Astrocyte (in vitro differentiated cells and primary cell): Measurements from ENCODE around the gene AHSA1. TPM values are rescaled to one million over a fixed set of nuclear protein-coding genes. Genes with fewer than 3 reads are reported as not detected.

Experiments
- DNase-seq: peaks from one replicate; pipeline ENCODE4 v3.0.0-alpha.2; 2010; ENCODE audit warnings: low read depth
- FAIRE-seq: peaks from 2 replicates; lab custom pipeline; 2011; peaks lifted over from hg19 to GRCh38; lab: Jason Lieb, UNC
- H2AFZ ChIP-seq: 2 replicates; pipeline ENCODE4 v1.6.0; 2012; ENCODE audit warnings: low read depth, low read length, inconsistent platforms
- H3K27ac ChIP-seq: 2 replicates; pipeline ENCODE4 v1.5.1; 2011; ENCODE audit warnings: low read depth, low read length, inconsistent platforms
- H3K27me3 ChIP-seq: 2 replicates; pipeline ENCODE4 v1.6.0; 2011; ENCODE audit warnings: low read length, inconsistent platforms; ENCODE audit not compliant: insufficient read depth
- H3K36me3 ChIP-seq: 2 replicates; pipeline ENCODE4 v1.5.1; 2011; ENCODE audit warnings: low read length, inconsistent platforms; ENCODE audit not compliant: insufficient read depth
- H3K4me1 ChIP-seq: 2 replicates; pipeline ENCODE4 v1.5.1; 2011; ENCODE audit warnings: low read length, inconsistent platforms; ENCODE audit not compliant: insufficient read depth
- H3K4me2 ChIP-seq: 2 replicates; pipeline ENCODE4 v1.6.0; 2012; ENCODE audit warnings: low read length, inconsistent platforms
- H3K4me3 ChIP-seq: 2 replicates; pipeline ENCODE4 v1.5.1; 2011; ENCODE audit warnings: low read depth, mild to moderate bottlenecking, low read length, inconsistent platforms; ENCODE audit not compliant: insufficient read depth
- H3K79me2 ChIP-seq: 2 replicates; pipeline ENCODE4 v1.6.0; 2012; ENCODE audit warnings: mild to moderate bottlenecking, low read length, inconsistent platforms; ENCODE audit not compliant: insufficient read depth
- H3K9ac ChIP-seq: 2 replicates; pipeline ENCODE4 v1.6.0; 2012; ENCODE audit warnings: mild to moderate bottlenecking, low read length, inconsistent platforms
- H3K9me3 ChIP-seq: 2 replicates; pipeline ENCODE4 v1.5.1; 2012; ENCODE audit warnings: low read depth, mild to moderate bottlenecking, low read length, inconsistent platforms; ENCODE audit not compliant: insufficient read depth
- H4K20me1 ChIP-seq: 2 replicates; pipeline ENCODE4 v1.6.0; 2012; ENCODE audit warnings: low read length, inconsistent platforms; ENCODE audit not compliant: insufficient read depth
- H3K27ac Mint-ChIP-seq: one replicate; pipeline ENCODE4 v1.8.0; 2021; ENCODE audit warnings: mild to moderate bottlenecking, mixed read lengths; ENCODE audit not compliant: unreplicated experiment
- H3K27me3 Mint-ChIP-seq: one replicate; pipeline ENCODE4 v1.8.0; 2021; ENCODE audit warnings: low read depth, mixed read lengths; ENCODE audit not compliant: unreplicated experiment
- H3K36me3 Mint-ChIP-seq: one replicate; pipeline ENCODE4 v1.8.0; 2021; ENCODE audit warnings: low read depth, mixed read lengths; ENCODE audit not compliant: unreplicated experiment
- H3K4me1 Mint-ChIP-seq: one replicate; pipeline ENCODE4 v1.8.0; 2021; ENCODE audit warnings: low read depth, mixed read lengths; ENCODE audit not compliant: unreplicated experiment
- H3K4me3 Mint-ChIP-seq: one replicate; pipeline ENCODE4 v1.8.0; 2021; ENCODE audit warnings: mild to moderate bottlenecking, moderate library complexity, mixed read lengths; ENCODE audit not compliant: unreplicated experiment
- H3K9me3 Mint-ChIP-seq: one replicate; pipeline ENCODE4 v1.8.0; 2021; ENCODE audit warnings: mild to moderate bottlenecking, mixed read lengths; ENCODE audit not compliant: unreplicated experiment
- EZH2 ChIP-seq: IDR thresholded peaks from 2 replicates; pipeline ENCODE4 v1.6.1; 2012; ENCODE audit warnings: mild to moderate bottlenecking, low read length, inconsistent platforms; ENCODE audit not compliant: insufficient read depth
- total RNA-seq: library from RNA; stranded (reverse); gene quantifications from 2 replicates; pipeline ENCODE4 v1.2.1, GENCODE V29; 2021
- TF ChIP-seq, protein P1 (sequence below): IDR thresholded peaks from 2 replicates; pipeline ENCODE4 v1.5.1; 2011; ENCODE audit warnings: low read depth, mild to moderate bottlenecking, inconsistent platforms, low read length, moderate library complexity; ENCODE audit not compliant: insufficient read depth

AHSA1 gene
- total RNA-seq, 1 donor from 2014 or later = 157 TPM

DNA sequence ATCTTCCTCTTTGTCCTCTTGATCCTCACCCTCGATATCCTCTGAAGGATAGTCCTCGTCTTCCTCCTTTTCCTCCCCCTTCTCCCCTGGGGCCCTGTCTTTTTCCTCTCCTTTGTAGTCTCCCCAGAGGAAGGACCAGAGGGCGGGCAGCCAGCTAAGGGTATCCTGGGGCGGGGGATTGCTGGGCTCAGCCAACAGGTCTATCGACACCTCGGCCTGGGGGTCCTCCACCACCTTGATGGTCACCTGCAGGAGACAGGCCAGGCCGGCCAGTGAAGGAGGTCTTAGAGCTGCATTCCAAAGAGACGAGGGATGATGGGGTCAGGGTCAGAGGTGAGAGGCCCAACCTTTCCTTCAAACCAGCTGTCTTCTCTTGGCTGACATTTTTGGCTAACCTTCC lies 24.5 kb downstream of the AHSA1 start:
- Histone ChIP-seq H4K20me1 (no peaks in the 10 kb centered on the region), H3K9ac (no peak overlapping the region), H2AFZ (no peak overlapping the region), H3K27me3 (no peaks in the 10 kb centered on the region), H3K4me2 (no peak overlapping the region), H3K27ac (no peak overlapping the region), H3K79me2 (no peaks in the 10 kb centered on the region), H3K4me3 (no peak overlapping the region), H3K9me3 (no peaks in the 10 kb centered on the region), H3K4me1 (peaks cover 5% of the 10 kb centered on the region), H3K36me3 (no peaks in the 10 kb centered on the region)
- Mint-ChIP-seq H3K27ac (no peak overlapping the region), H3K36me3 (peaks cover 1% of the 10 kb centered on the region), H3K27me3 (peaks cover 5% of the 10 kb centered on the region), H3K4me3 (no peak overlapping the region), H3K9me3 (peaks cover 2% of the 10 kb centered on the region), H3K4me1 (peaks cover 10% of the 10 kb centered on the region)
- TF ChIP-seq EZH2 = no peak
- TF ChIP-seq, protein P1, sequence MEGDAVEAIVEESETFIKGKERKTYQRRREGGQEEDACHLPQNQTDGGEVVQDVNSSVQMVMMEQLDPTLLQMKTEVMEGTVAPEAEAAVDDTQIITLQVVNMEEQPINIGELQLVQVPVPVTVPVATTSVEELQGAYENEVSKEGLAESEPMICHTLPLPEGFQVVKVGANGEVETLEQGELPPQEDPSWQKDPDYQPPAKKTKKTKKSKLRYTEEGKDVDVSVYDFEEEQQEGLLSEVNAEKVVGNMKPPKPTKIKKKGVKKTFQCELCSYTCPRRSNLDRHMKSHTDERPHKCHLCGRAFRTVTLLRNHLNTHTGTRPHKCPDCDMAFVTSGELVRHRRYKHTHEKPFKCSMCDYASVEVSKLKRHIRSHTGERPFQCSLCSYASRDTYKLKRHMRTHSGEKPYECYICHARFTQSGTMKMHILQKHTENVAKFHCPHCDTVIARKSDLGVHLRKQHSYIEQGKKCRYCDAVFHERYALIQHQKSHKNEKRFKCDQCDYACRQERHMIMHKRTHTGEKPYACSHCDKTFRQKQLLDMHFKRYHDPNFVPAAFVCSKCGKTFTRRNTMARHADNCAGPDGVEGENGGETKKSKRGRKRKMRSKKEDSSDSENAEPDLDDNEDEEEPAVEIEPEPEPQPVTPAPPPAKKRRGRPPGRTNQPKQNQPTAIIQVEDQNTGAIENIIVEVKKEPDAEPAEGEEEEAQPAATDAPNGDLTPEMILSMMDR = no peak
- DNase-seq (no peak), FAIRE-seq (no peak)

DNA sequence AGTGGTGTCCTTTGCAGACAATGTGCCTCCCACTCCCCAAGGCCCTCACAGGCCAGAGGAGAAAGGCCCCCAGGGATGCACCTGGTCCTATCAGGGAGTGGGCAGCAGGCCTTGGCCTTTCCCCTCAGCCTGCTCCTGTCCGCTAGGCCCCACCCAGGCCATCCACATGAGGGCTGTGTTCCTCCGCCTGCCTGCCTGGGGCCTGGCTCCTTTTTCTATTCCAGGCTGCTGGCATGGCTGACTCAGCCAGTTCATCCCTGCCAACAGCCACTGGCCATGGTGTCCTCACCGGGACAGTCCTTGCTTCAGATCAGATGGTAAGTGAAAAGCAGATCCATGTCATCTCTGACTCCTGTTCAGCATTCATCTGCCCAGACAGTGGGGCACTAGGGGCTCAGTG lies 27.4 kb downstream of the AHSA1 start:
- Histone ChIP-seq H2AFZ (peak overlapping the region; percentile 24), H3K79me2 (no peaks in the 10 kb centered on the region), H3K36me3 (no peaks in the 10 kb centered on the region), H3K9me3 (no peaks in the 10 kb centered on the region), H3K27ac (no peak overlapping the region), H3K27me3 (no peaks in the 10 kb centered on the region), H3K9ac (no peak overlapping the region), H4K20me1 (no peaks in the 10 kb centered on the region), H3K4me1 (peaks cover 5% of the 10 kb centered on the region), H3K4me3 (no peak overlapping the region), H3K4me2 (no peak overlapping the region)
- DNase-seq = no peak
- Mint-ChIP-seq H3K36me3 (no peaks in the 10 kb centered on the region), H3K9me3 (peaks cover 2% of the 10 kb centered on the region), H3K27me3 (peaks cover 7% of the 10 kb centered on the region), H3K4me3 (no peak overlapping the region), H3K27ac (peak overlapping the region; percentile 94), H3K4me1 (peaks cover 10% of the 10 kb centered on the region)
- no peak for FAIRE-seq
- no peak for TF ChIP-seq EZH2
- TF ChIP-seq, protein P1 = no peak

DNA sequence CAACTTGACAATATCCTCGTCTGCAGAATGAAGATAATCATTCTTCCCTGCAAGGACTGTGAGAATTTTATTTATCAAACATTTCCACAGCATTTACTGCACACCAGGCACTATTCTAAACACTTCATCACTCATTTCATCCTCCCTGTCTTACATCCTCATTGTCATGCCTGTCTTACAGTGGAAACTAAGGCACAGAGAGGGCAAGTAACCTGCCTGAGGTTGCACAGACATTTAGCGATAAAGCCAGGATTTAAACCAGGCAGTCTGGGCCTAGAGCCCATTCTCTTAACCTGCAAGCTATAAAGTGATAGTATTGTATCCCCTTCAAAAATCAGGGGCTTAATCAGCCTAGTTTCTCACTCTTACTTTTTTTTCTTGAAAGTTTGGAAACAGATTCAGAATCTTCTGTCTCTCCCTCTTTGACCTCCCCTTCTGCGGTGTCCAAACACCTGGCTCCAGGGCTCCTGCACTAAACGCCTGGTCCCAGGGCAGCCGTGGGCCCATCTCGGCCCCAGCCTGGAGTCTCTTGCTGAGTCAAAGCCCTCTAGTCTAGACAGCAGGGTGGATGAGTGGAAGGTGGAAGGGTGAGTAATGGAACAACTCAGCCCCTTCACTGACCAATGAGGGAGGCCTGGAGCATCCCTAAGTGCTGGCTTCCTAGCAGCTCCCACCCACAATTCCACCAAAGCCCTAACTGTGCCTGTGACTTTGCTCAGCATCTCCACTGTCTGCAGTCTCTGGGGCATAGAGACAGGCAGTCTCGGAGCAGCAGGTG lies 28.2 kb downstream of the AHSA1 start:
- peak overlapping the region; percentile 38 for H3K27ac ChIP-seq
- H3K4me3 Mint-ChIP-seq = peak overlapping the region; percentile 66
- peaks cover 10% of the 10 kb centered on the region for H3K4me1 Mint-ChIP-seq
- H3K9me3 ChIP-seq = no peaks in the 10 kb centered on the region
- H3K4me2 ChIP-seq = no peak overlapping the region
- TF ChIP-seq EZH2 = no peak
- TF ChIP-seq, protein P1 = no peak
- DNase-seq (peak; percentile 88), FAIRE-seq (peak; percentile 92)
- H3K9ac ChIP-seq = peak overlapping the region; percentile 3
- H3K27ac Mint-ChIP-seq = peak overlapping the region; percentile 94
- H3K27me3 ChIP-seq = no peaks in the 10 kb centered on the region
- H3K79me2 ChIP-seq = no peaks in the 10 kb centered on the region
- peaks cover 5% of the 10 kb centered on the region for H3K4me1 ChIP-seq
- H3K4me3 ChIP-seq = no peak overlapping the region
- no peaks in the 10 kb centered on the region for H3K36me3 Mint-ChIP-seq
- H2AFZ ChIP-seq = peak overlapping the region; percentile 7
- H4K20me1 ChIP-seq = no peaks in the 10 kb centered on the region
- no peaks in the 10 kb centered on the region for H3K36me3 ChIP-seq
- H3K27me3 Mint-ChIP-seq = peaks cover 10% of the 10 kb centered on the region
- H3K9me3 Mint-ChIP-seq = peaks cover 2% of the 10 kb centered on the region
